Osteocyte (in vitro differentiated cells): ENCODE data around the gene THAP11. TPM values are rescaled to one million over a fixed set of nuclear protein-coding genes. Genes with fewer than 3 reads are reported as not detected.
"Not testable (repeated sequence)": the region's sequence is repeated elsewhere in the genome, so short reads cannot be mapped to it uniquely, and the experiment has no call there.

Experiments
- DNase-seq: peaks from one replicate; pipeline ENCODE4 v3.0.0; 2021; ENCODE audit warnings: mixed read lengths; ENCODE audit not compliant: unreplicated experiment; ENCODE audit errors: extremely low spot score
- H3K27ac Mint-ChIP-seq: one replicate; pipeline ENCODE4 v1.8.0; 2021; ENCODE audit warnings: mild to moderate bottlenecking, mixed read lengths; ENCODE audit not compliant: unreplicated experiment
- H3K27me3 Mint-ChIP-seq: one replicate; pipeline ENCODE4 v1.8.0; 2021; ENCODE audit warnings: mixed read lengths; ENCODE audit not compliant: unreplicated experiment
- H3K36me3 Mint-ChIP-seq: one replicate; pipeline ENCODE4 v1.8.0; 2021; ENCODE audit warnings: mixed read lengths; ENCODE audit not compliant: unreplicated experiment
- H3K4me1 Mint-ChIP-seq: one replicate; pipeline ENCODE4 v1.8.0; 2021; ENCODE audit warnings: mixed read lengths; ENCODE audit not compliant: unreplicated experiment
- H3K4me3 Mint-ChIP-seq: one replicate; pipeline ENCODE4 v1.8.0; 2021; ENCODE audit warnings: mild to moderate bottlenecking, moderate library complexity, mixed read lengths; ENCODE audit not compliant: unreplicated experiment
- H3K9me3 Mint-ChIP-seq: one replicate; pipeline ENCODE4 v1.8.0; 2021; ENCODE audit warnings: mixed read lengths; ENCODE audit not compliant: unreplicated experiment
- total RNA-seq: library from RNA; stranded (reverse); gene quantifications from 2 replicates; pipeline ENCODE4 v1.2.1, GENCODE V29; 2021
- TF ChIP-seq, protein P1 (sequence below): fragments of 200-600 bp; sonication (generic); IDR thresholded peaks from 2 replicates; pipeline ENCODE4 v1.5.0; 2021; ENCODE audit warnings: antibody characterized with exemption, mild to moderate bottlenecking, moderate library complexity

The THAP11 gene
- total RNA-seq, 1 donor from 2014 or later: 30.0 TPM

DNA sequence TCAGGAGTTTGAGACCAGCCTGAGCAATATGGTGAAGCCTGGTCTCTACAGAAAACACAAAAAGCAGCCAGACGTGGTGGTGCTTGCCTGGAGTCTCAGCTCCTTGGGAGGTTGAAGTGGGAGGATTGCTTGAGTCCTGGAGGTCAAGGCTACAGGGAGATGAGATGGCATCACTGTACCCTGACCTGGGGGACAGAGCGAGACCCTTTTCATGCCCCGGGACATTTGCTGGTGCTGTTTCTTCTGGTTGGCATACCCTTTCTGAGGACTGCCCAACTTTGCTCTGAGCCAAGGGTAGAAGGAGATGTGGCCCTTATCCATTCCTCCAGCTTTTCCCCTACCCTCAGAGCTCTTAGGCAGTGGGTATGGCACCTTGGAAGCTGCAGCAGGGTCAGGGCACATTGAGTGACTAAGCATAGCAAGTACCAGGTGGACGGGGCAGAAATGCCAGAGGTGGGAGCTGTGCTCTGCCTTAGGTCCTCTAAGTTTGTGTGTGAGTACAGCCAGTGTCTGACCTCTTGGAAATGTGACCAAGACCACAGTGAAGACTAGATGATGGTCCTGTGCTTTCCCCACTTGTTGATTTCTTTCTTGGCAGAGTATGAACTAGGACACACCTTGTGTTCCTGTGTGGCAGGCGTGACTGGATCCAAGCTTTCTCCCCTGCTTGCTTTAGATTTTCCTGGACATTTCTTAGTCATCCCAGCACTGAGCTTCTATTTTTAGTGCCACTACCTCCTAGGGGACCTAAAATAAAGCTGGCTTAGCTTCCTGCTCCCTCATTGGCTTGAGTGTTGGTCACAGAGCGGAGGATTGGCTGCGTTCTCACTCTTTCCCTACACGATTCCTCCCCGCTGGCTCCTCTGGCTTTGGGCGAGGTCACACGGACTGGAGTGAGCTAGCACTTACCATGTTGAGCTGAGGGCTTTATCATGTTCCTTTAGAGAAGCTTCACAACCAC is 20.8 kb downstream of the THAP11 start:
- H3K27ac Mint-ChIP-seq: peak overlapping the region; percentile 68
- H3K4me3 Mint-ChIP-seq: peak overlapping the region; percentile 9
- DNase-seq: no peak
- TF ChIP-seq, protein P1, sequence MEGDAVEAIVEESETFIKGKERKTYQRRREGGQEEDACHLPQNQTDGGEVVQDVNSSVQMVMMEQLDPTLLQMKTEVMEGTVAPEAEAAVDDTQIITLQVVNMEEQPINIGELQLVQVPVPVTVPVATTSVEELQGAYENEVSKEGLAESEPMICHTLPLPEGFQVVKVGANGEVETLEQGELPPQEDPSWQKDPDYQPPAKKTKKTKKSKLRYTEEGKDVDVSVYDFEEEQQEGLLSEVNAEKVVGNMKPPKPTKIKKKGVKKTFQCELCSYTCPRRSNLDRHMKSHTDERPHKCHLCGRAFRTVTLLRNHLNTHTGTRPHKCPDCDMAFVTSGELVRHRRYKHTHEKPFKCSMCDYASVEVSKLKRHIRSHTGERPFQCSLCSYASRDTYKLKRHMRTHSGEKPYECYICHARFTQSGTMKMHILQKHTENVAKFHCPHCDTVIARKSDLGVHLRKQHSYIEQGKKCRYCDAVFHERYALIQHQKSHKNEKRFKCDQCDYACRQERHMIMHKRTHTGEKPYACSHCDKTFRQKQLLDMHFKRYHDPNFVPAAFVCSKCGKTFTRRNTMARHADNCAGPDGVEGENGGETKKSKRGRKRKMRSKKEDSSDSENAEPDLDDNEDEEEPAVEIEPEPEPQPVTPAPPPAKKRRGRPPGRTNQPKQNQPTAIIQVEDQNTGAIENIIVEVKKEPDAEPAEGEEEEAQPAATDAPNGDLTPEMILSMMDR: no peak
- no peaks in the 10 kb centered on the region for H3K27me3 Mint-ChIP-seq
- peaks cover 28% of the 10 kb centered on the region for H3K4me1 Mint-ChIP-seq
- peaks cover 12% of the 10 kb centered on the region for H3K36me3 Mint-ChIP-seq
- no peaks in the 10 kb centered on the region for H3K9me3 Mint-ChIP-seq

DNA sequence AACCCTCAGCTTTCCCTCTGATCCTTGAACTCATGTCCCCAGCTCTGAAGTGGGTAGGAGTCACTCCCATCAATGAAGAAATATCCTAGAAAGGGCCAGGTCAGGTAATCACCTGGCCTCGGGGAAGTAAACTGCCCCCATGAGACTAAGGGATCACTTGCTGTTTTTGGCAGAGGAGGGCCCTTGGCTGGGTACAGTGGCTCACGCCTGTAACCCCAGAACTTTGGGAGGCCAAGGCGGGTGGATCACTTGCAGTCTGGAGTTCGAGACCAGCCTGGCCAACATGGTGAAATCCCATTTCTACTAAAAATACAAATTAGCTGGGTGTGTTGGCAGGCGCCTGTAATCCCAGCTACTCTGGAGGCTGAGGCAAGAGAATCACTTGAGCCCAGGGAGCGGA is 21.9 kb downstream of the THAP11 start:
- DNase-seq, H3K27me3 Mint-ChIP-seq, H3K4me3 Mint-ChIP-seq, H3K9me3 Mint-ChIP-seq: not testable (repeated sequence)
- Mint-ChIP-seq H3K4me1 (peaks cover 26% of the 10 kb centered on the region), H3K36me3 (peaks cover 14% of the 10 kb centered on the region), H3K27ac (peak overlapping the region; percentile 62)

DNA sequence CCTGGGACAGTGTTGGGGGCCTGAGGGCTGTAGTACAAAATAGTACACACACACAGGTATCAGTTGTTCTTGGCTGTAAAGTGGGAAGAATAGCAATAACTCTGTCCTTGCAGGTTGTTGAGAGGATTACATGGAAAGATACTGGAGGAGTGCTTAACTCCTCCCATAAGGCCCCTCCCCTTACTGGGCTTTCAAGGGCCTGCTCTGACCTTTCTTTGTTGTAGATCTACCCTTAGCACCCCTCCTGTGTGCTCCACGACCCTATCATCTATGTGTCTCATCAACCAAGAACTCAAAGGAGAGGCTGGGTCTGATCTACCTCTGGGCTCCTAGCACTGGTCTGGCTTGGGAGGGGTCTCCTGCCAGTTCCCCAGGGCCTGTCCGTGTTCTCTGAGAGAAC is 22.5 kb downstream of the THAP11 start:
- H3K9me3 Mint-ChIP-seq: no peaks in the 10 kb centered on the region
- DNase-seq: no peak
- H3K4me3 Mint-ChIP-seq: no peak overlapping the region
- peaks cover 26% of the 10 kb centered on the region for H3K4me1 Mint-ChIP-seq
- no peaks in the 10 kb centered on the region for H3K27me3 Mint-ChIP-seq
- TF ChIP-seq, protein P1: no peak
- peaks cover 14% of the 10 kb centered on the region for H3K36me3 Mint-ChIP-seq
- H3K27ac Mint-ChIP-seq: peak overlapping the region; percentile 60

DNA sequence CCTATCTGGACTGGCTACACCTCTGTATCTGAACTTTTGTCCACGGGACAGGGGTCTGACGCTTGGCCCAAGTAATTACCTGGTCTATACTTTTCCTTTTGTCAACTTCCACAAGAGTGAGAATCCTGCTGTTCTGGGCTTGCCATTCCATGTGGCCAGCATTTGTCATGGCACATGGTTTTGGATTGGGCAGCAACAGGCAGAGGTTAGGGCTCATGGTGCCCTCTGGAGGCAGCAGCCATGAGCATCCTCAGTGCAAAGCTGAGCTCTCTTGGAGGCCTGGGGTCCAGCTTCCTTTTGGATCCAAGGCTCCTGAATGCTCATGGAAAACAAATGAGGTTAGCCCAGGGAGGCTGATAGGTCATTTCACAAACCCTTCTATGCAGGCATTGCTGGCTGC is 23.2 kb downstream of the THAP11 start:
- Mint-ChIP-seq H3K9me3 (no peaks in the 10 kb centered on the region), H3K36me3 (peaks cover 20% of the 10 kb centered on the region), H3K27ac (no peak overlapping the region), H3K4me3 (no peak overlapping the region), H3K27me3 (no peaks in the 10 kb centered on the region), H3K4me1 (peaks cover 26% of the 10 kb centered on the region)
- TF ChIP-seq, protein P1: peak; percentile 39
- DNase-seq: no peak

DNA sequence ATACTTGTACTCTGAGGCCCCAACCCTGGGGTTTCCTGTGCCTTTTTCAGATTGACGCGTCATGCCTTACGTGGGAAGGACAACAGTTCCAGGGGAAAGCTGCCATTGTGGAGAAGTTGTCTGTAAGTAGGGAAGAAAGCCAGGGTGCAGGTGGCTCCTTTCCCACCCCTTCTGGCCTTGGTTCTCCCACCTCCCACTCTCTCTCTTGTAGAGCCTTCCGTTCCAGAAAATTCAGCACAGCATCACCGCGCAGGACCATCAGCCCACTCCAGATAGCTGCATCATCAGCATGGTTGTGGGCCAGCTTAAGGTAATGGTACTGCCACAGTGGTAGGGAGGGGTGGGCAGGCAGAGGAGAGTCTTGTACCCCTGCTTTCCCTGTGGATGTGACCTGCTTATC is 26.2 kb downstream of the THAP11 start:
- H3K4me3 Mint-ChIP-seq: no peak overlapping the region

More for the DNA sequence above, 26.2 kb downstream of the THAP11 start:
- Mint-ChIP-seq H3K27me3 (no peaks in the 10 kb centered on the region), H3K4me1 (peaks cover 10% of the 10 kb centered on the region), H3K27ac (no peak overlapping the region), H3K9me3 (no peaks in the 10 kb centered on the region), H3K36me3 (peaks cover 25% of the 10 kb centered on the region)
- TF ChIP-seq, protein P1: no peak
- no peak for DNase-seq
